Naive thymus-derived CD4-positive, alpha-beta T cell (primary cell): ENCODE measurements around the gene NEURL1B. TPM values are rescaled to one million over a fixed set of nuclear protein-coding genes. Genes with fewer than 3 reads are reported as not detected.

Experiments used
- ATAC-seq: fragments of 150-1000 bp; cut with Tn5 transposase; 2 replicates; pipeline ENCODE4 v1.10.0; 2021; ENCODE audit warnings: mild to moderate bottlenecking, moderate library complexity
- CTCF ChIA-PET: fragments of 350-600 bp; sonication (Branson Sonifier 250); formaldehyde crosslinking; loops from one replicate; lab custom pipeline; 2021; ENCODE audit warnings: antibody characterized with exemption; lab: Charles Lee
- POLR2A ChIA-PET: fragments of 350-600 bp; sonication (Branson Sonifier 250); formaldehyde crosslinking; loops from one replicate; lab custom pipeline; 2021; ENCODE audit warnings: antibody characterized with exemption, inconsistent platforms; lab: Charles Lee
- DNase-seq, 9 donors: peaks; one replicate each; pipeline versions ENCODE4 v3.0.0 to v3.0.0-alpha.2; 2020 to 2022; ENCODE audit warnings: mixed read lengths in 1 of 9
- H3K27ac ChIP-seq: one replicate; pipeline ENCODE4 v1.7.0; 2013; ENCODE audit warnings: mild to moderate bottlenecking, low read depth, low read length, moderate library complexity
- H3K27me3 ChIP-seq, 2 donors: one replicate each; pipeline ENCODE4 v1.7.0; 2013; ENCODE audit warnings: low read length in 2 of 2, mild to moderate bottlenecking in 2 of 2, moderate library complexity in 2 of 2; ENCODE audit not compliant: control insufficient read depth in 2 of 2, insufficient read depth in 2 of 2
- H3K36me3 ChIP-seq, 3 experiments: 1 replicate in 2 of 3; 2 replicates in 1 of 3; pipeline ENCODE4 v1.7.0; 2013; ENCODE audit warnings: low read length in 3 of 3, mild to moderate bottlenecking in 3 of 3, moderate library complexity in 1 of 3; ENCODE audit not compliant: insufficient read depth in 3 of 3, control insufficient read depth in 2 of 3
- H3K4me1 ChIP-seq, 2 donors: one replicate each; pipeline ENCODE4 v1.7.0; 2013; ENCODE audit warnings: low read length in 2 of 2, mild to moderate bottlenecking in 2 of 2, moderate library complexity in 1 of 2; ENCODE audit not compliant: control insufficient read depth in 2 of 2, insufficient read depth in 2 of 2
- H3K4me3 ChIP-seq: 2 replicates; pipeline ENCODE4 v1.7.0; 2013; ENCODE audit warnings: mild to moderate bottlenecking, low read length
- H3K9me3 ChIP-seq, 3 experiments: 1 replicate in 2 of 3; 2 replicates in 1 of 3; pipeline ENCODE4 v1.7.0; 2013; ENCODE audit warnings: low read length in 3 of 3; ENCODE audit not compliant: control insufficient read depth in 2 of 3
- H3K27ac Mint-ChIP-seq, 9 donors: one replicate each; pipeline ENCODE4 v1.8.0; 2020 to 2022; ENCODE audit warnings: mixed read lengths in 9 of 9, mild to moderate bottlenecking in 8 of 9, moderate library complexity in 5 of 9, inconsistent platforms in 2 of 9
- H3K27me3 Mint-ChIP-seq, 5 donors: one replicate each; pipeline ENCODE4 v1.8.0; 2021 to 2022; ENCODE audit warnings: mixed read lengths in 5 of 5, mild to moderate bottlenecking in 1 of 5
- H3K36me3 Mint-ChIP-seq, 5 donors: one replicate each; pipeline ENCODE4 v1.8.0; 2020 to 2022; ENCODE audit warnings: mixed read lengths in 5 of 5, mild to moderate bottlenecking in 3 of 5, inconsistent platforms in 1 of 5
- H3K4me1 Mint-ChIP-seq, 7 donors: one replicate each; pipeline ENCODE4 v1.8.0; 2020 to 2022; ENCODE audit warnings: mixed read lengths in 7 of 7, mild to moderate bottlenecking in 3 of 7, inconsistent platforms in 1 of 7
- H3K4me3 Mint-ChIP-seq, 10 donors: one replicate each; pipeline ENCODE4 v1.8.0; 2020 to 2022; ENCODE audit warnings: mild to moderate bottlenecking in 10 of 10, mixed read lengths in 10 of 10, moderate library complexity in 6 of 10, inconsistent platforms in 2 of 10
- H3K9me3 Mint-ChIP-seq, 11 donors: one replicate each; pipeline ENCODE4 v1.8.0; 2020 to 2022; ENCODE audit warnings: mixed read lengths in 11 of 11, mild to moderate bottlenecking in 4 of 11, inconsistent platforms in 1 of 11, moderate library complexity in 1 of 11
- intact Hi-C, 2 donors: fragments of 100-400 bp; cut with micrococcal nuclease; formaldehyde crosslinking; loops; one replicate each; pipeline ENCODE4 v1.15.1; 2023
- polyA plus RNA-seq, 2 donors: library from polyadenylated mRNA; unstranded; fragments of 300-500 nt; fragmentation: Illumina TruSeq; gene quantifications; one replicate each; pipeline ENCODE4 v1.2.3, GENCODE V29; 2021
- total RNA-seq, 6 experiments: library from RNA in 5 of 6; stranded (reverse) in 5 of 6; gene quantifications; 1 replicate in 5 of 6; 2 replicates in 1 of 6; pipeline ENCODE4 v1.2.3 and lab custom pipeline; 2021 to 2026

The NEURL1B gene
- total and polyA plus RNA-seq, 7 experiments from 2014 or later: 0.05 to 3.4 (median 0.27) TPM; not detected in 1

GRCh38 chr5:172700365-172701290, 59.6 kb downstream of the NEURL1B start:
- peak overlapping the region in 1 of 9 donors; percentile 11 for H3K27ac Mint-ChIP-seq
- POLR2A ChIA-PET: interaction anchor here (0.9 kb wide), 1 partner anchor 12 kb away, joined by 3 read pairs; no protein-coding TSS in a partner anchor
- ATAC-seq (no peak), DNase-seq (no peak)
- H3K4me3 Mint-ChIP-seq: no peak overlapping the region
- Histone ChIP-seq H3K9me3 (no peaks in the 10 kb centered on the region), H3K4me1 (peaks cover 5 to 10% of the 10 kb centered on the region in 2 donors), H3K36me3 (no peaks in the 10 kb centered on the region), H3K27ac (no peak overlapping the region), H3K27me3 (no peaks in the 10 kb centered on the region), H3K4me3 (no peak overlapping the region)
- H3K4me1 Mint-ChIP-seq: peaks cover 0 to 24% (median 20%) of the 10 kb centered on the region in 7 donors
- no peaks in the 10 kb centered on the region for H3K9me3 Mint-ChIP-seq
- CTCF ChIA-PET: interaction anchor here (0.8 to 1.3 kb wide), 3 partner anchors 8 to 64 kb away, joined by 3 read pairs; no protein-coding TSS in a partner anchor
- H3K27me3 Mint-ChIP-seq: peaks cover 20 to 36% (median 33%) of the 10 kb centered on the region in 5 donors
- no peaks in the 10 kb centered on the region for H3K36me3 Mint-ChIP-seq
- intact Hi-C loops: no loop called here

- DNase-seq: no peak
- peaks cover 5 to 10% of the 10 kb centered on the region in 2 donors for H3K4me1 ChIP-seq
- no peaks in the 10 kb centered on the region for H3K36me3 Mint-ChIP-seq
- CTCF ChIA-PET: interaction anchor here (1.3 kb wide), 1 partner anchor 16 kb away, joined by 3 read pairs; no protein-coding TSS in a partner anchor
- H3K27me3 ChIP-seq: no peaks in the 10 kb centered on the region
- intact Hi-C loops: no loop called here
- H3K4me3 Mint-ChIP-seq: no peak overlapping the region
- H3K4me3 ChIP-seq: no peak overlapping the region
- no peaks in the 10 kb centered on the region for H3K9me3 ChIP-seq
- POLR2A ChIA-PET: interaction anchor here (0.9 kb wide), 1 partner anchor 13 kb away, joined by 3 read pairs; no protein-coding TSS in a partner anchor
- H3K27ac ChIP-seq: no peak overlapping the region
- H3K9me3 Mint-ChIP-seq: no peaks in the 10 kb centered on the region
- H3K36me3 ChIP-seq: no peaks in the 10 kb centered on the region
- peaks cover 0 to 24% (median 20%) of the 10 kb centered on the region in 7 donors for H3K4me1 Mint-ChIP-seq
- peak overlapping the region in 1 of 9 donors; percentile 11 for H3K27ac Mint-ChIP-seq
- H3K27me3 Mint-ChIP-seq: peaks cover 25 to 41% (median 33%) of the 10 kb centered on the region in 5 donors
- no peak for ATAC-seq
Observed at GRCh38 chr5:172701291-172701656, 60.2 kb downstream of the NEURL1B start.

GRCh38 chr5:172703952-172704351, 62.9 kb downstream of the NEURL1B start:
- H3K9me3 Mint-ChIP-seq: no peaks in the 10 kb centered on the region
- H3K27ac Mint-ChIP-seq: no peak overlapping the region
- no peak overlapping the region for H3K4me3 Mint-ChIP-seq
- ATAC-seq (no peak), DNase-seq (no peak)
- peaks cover 0 to 11% (median 10%) of the 10 kb centered on the region in 7 donors for H3K4me1 Mint-ChIP-seq
- ChIA-PET POLR2A (no interaction called here), CTCF (interaction anchor here (0.9 kb wide), 1 partner anchor 11 kb away, joined by 3 read pairs; no protein-coding TSS in a partner anchor)
- Histone ChIP-seq H3K4me3 (no peak overlapping the region), H3K4me1 (no peaks in the 10 kb centered on the region), H3K27me3 (no peaks in the 10 kb centered on the region), H3K9me3 (no peaks in the 10 kb centered on the region), H3K27ac (no peak overlapping the region), H3K36me3 (no peaks in the 10 kb centered on the region)
- no peaks in the 10 kb centered on the region for H3K36me3 Mint-ChIP-seq
- intact Hi-C loops: no loop called here
- H3K27me3 Mint-ChIP-seq: peaks cover 30 to 49% (median 45%) of the 10 kb centered on the region in 5 donors

- ATAC-seq (no peak), DNase-seq (no peak)
- ChIA-PET POLR2A (no interaction called here), CTCF (interaction anchor here (0.6 to 1.9 kb wide), 2 partner anchors 11 to 108 kb away, joined by 3 to 7 read pairs; no protein-coding TSS in a partner anchor)
- Mint-ChIP-seq H3K4me1 (peaks cover 0 to 11% (median 10%) of the 10 kb centered on the region in 7 donors), H3K9me3 (no peaks in the 10 kb centered on the region), H3K4me3 (no peak overlapping the region), H3K27me3 (peaks cover 33 to 50% (median 42%) of the 10 kb centered on the region in 5 donors), H3K27ac (no peak overlapping the region), H3K36me3 (no peaks in the 10 kb centered on the region)
- H3K27me3 ChIP-seq: no peaks in the 10 kb centered on the region
- no peak overlapping the region for H3K27ac ChIP-seq
- H3K36me3 ChIP-seq: no peaks in the 10 kb centered on the region
- H3K4me3 ChIP-seq: no peak overlapping the region
- intact Hi-C loops: no loop called here
- H3K4me1 ChIP-seq: no peaks in the 10 kb centered on the region
- H3K9me3 ChIP-seq: no peaks in the 10 kb centered on the region
Observed at GRCh38 chr5:172705576-172706084, 64.6 kb downstream of the NEURL1B start.

- peaks cover 29 to 52% (median 39%) of the 10 kb centered on the region in 5 donors for H3K27me3 Mint-ChIP-seq
- H3K4me3 Mint-ChIP-seq: no peak overlapping the region
- no peaks in the 10 kb centered on the region for H3K36me3 ChIP-seq
Observed at GRCh38 chr5:172706796-172707195, 65.7 kb downstream of the NEURL1B start.

GRCh38 chr5:172707285-172708182, 66.5 kb downstream of the NEURL1B start:
- no peaks in the 10 kb centered on the region for H3K36me3 Mint-ChIP-seq
- ATAC-seq (no peak), DNase-seq (no peak)
- Histone ChIP-seq H3K4me1 (no peaks in the 10 kb centered on the region), H3K9me3 (no peaks in the 10 kb centered on the region), H3K27ac (no peak overlapping the region), H3K4me3 (no peak overlapping the region), H3K36me3 (no peaks in the 10 kb centered on the region), H3K27me3 (no peaks in the 10 kb centered on the region)
- H3K9me3 Mint-ChIP-seq: no peaks in the 10 kb centered on the region
- ChIA-PET CTCF (interaction anchor here (0.6 to 9.7 kb wide), 6 partner anchors 7 to 261 kb away, joined by 3 to 178 read pairs (median 3); no protein-coding TSS in a partner anchor), POLR2A (interaction anchor here (0.6 kb wide), 1 partner anchor 94 kb away, joined by 3 read pairs; no protein-coding TSS in a partner anchor)
- peaks cover 0 to 1% (median 0%) of the 10 kb centered on the region in 7 donors for H3K4me1 Mint-ChIP-seq
- peaks cover 23 to 50% (median 35%) of the 10 kb centered on the region in 5 donors for H3K27me3 Mint-ChIP-seq
- no peak overlapping the region for H3K4me3 Mint-ChIP-seq
- intact Hi-C loops: no loop called here
- H3K27ac Mint-ChIP-seq: no peak overlapping the region

More at GRCh38 chr5:172706796-172707195, 65.7 kb downstream of the NEURL1B start:
- Histone ChIP-seq H3K27ac (no peak overlapping the region), H3K9me3 (no peaks in the 10 kb centered on the region), H3K4me3 (no peak overlapping the region), H3K27me3 (no peaks in the 10 kb centered on the region), H3K4me1 (no peaks in the 10 kb centered on the region)
- no peak overlapping the region for H3K27ac Mint-ChIP-seq
- peaks cover 0 to 7% (median 1%) of the 10 kb centered on the region in 7 donors for H3K4me1 Mint-ChIP-seq
- no peaks in the 10 kb centered on the region for H3K36me3 Mint-ChIP-seq
- POLR2A ChIA-PET: interaction anchor here (0.6 kb wide), 1 partner anchor 94 kb away, joined by 3 read pairs; no protein-coding TSS in a partner anchor
- intact Hi-C loops: no loop called here
- no peak for ATAC-seq
- H3K9me3 Mint-ChIP-seq: no peaks in the 10 kb centered on the region
- CTCF ChIA-PET: interaction anchor here (0.6 to 9.7 kb wide), 3 partner anchors 9 to 227 kb away, joined by 3 to 178 read pairs (median 3); no protein-coding TSS in a partner anchor
- no peak for DNase-seq
